Suprapubic skin (tissue), 4 donors: ENCODE data around the gene ZBTB7B. TPM values are rescaled to one million over a fixed set of nuclear protein-coding genes. Genes with fewer than 3 reads are reported as not detected.
A peak's percentile ranks its signal among the peaks of the same experiment; 100 is the strongest.

ENCODE experiments used
- DNase-seq, 2 donors: peaks; one replicate each; pipeline ENCODE4 v3.0.0-alpha.2; 2019; ENCODE audit warnings: low spot score in 2 of 2
- H3K27ac ChIP-seq: fragments of 200-600 bp; sonication (generic); one replicate; pipeline ENCODE4 v1.5.1; 2019
- H3K27me3 ChIP-seq: fragments of 200-600 bp; sonication (generic); one replicate; pipeline ENCODE4 v1.5.1; 2019
- H3K36me3 ChIP-seq: fragments of 200-600 bp; sonication (generic); one replicate; pipeline ENCODE4 v1.5.1; 2019
- H3K4me1 ChIP-seq: fragments of 200-600 bp; sonication (generic); one replicate; pipeline ENCODE4 v1.5.1; 2019
- H3K4me3 ChIP-seq: fragments of 200-600 bp; sonication (generic); one replicate; pipeline ENCODE4 v1.5.1; 2019; ENCODE audit warnings: mild to moderate bottlenecking
- H3K9me3 ChIP-seq: fragments of 200-600 bp; sonication (generic); one replicate; pipeline ENCODE4 v1.5.1; 2019
- EP300 ChIP-seq: sonication (generic); formaldehyde crosslinking; IDR thresholded peaks from one replicate; pipeline ENCODE4 v1.6.1; 2017; ENCODE audit warnings: antibody characterized with exemption
- POLR2A ChIP-seq, 2 donors: fragments of 450-650 bp; IDR thresholded peaks; one replicate each; pipeline ENCODE4 v1.6.1; 2017; ENCODE audit warnings: antibody characterized with exemption in 2 of 2, mild to moderate bottlenecking in 2 of 2, moderate library complexity in 2 of 2
- POLR2AphosphoS5 ChIP-seq, 3 donors: sonication (generic); formaldehyde crosslinking; IDR thresholded peaks; one replicate each; pipeline ENCODE4 v1.6.1; 2017; ENCODE audit warnings: antibody characterized with exemption in 3 of 3
- WGBS: methylation state at CpG from one replicate; pipeline ENCODE4 v1.1.5; 2018; 5-methylcytosine and 5-hydroxymethylcytosine counted together
- total RNA-seq, 4 donors: library from RNA; depleted of rRNA; stranded (reverse); fragments of >200 nt; gene quantifications; one replicate each; pipeline ENCODE4 v1.1.0, GENCODE V29; 2016
- TF ChIP-seq, protein P1 (sequence below), 2 donors: fragments of 200-600 bp in 1 of 2; fragments of 450-650 bp in 1 of 2; sonication (generic) in 1 of 2; IDR thresholded peaks; one replicate each; pipeline ENCODE4 v1.5.1; 2016 to 2019; ENCODE audit warnings: antibody characterized with exemption in 2 of 2, mild to moderate bottlenecking in 1 of 2, moderate library complexity in 1 of 2

Gene ZBTB7B
- total RNA-seq, 4 donors from 2014 or later = 238 to 243 (median 239) TPM

DNA sequence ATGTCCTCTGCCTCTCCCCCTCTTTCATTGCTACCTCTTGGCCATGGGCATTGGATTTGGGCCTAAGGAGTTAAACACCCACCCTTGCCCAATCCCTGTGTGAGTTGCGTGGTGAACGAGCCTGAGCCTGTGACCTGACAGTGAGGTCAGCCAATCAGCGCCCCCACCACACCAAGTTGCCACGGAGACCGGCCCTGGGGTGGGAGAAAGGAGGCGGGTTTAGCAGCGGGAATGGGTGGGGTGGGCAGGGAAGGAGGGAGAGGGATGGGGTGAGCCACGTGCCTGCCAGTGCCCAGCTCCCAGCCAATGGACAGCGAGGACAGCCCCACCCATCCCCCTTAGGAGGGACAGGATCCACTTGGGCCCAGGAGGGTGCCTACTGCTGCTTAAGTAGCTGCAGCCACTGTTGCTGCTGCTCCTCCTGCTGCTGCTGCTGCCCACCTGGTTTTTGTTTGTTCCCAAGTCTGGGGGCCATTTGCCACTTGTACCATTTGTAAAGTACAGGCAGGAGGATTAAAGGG, 9.5 kb downstream of the ZBTB7B start:
- Histone ChIP-seq H3K27ac (peak overlapping the region; percentile 96), H3K4me1 (peaks cover 91% of the 10 kb centered on the region), H3K27me3 (no peaks in the 10 kb centered on the region), H3K36me3 (peaks cover 25% of the 10 kb centered on the region), H3K9me3 (no peaks in the 10 kb centered on the region), H3K4me3 (peak overlapping the region; percentile 97)
- 7% methylated on average over 7 of the region's 9 CpGs for WGBS
- peak; percentile 91 to 93 for DNase-seq
- peak in 1 of 3 donors; percentile 36 for TF ChIP-seq POLR2AphosphoS5 (IDR thresholded peaks at IDR 0.05)
- no peak for TF ChIP-seq POLR2A (IDR thresholded peaks at IDR 0.05)
- TF ChIP-seq, protein P1, sequence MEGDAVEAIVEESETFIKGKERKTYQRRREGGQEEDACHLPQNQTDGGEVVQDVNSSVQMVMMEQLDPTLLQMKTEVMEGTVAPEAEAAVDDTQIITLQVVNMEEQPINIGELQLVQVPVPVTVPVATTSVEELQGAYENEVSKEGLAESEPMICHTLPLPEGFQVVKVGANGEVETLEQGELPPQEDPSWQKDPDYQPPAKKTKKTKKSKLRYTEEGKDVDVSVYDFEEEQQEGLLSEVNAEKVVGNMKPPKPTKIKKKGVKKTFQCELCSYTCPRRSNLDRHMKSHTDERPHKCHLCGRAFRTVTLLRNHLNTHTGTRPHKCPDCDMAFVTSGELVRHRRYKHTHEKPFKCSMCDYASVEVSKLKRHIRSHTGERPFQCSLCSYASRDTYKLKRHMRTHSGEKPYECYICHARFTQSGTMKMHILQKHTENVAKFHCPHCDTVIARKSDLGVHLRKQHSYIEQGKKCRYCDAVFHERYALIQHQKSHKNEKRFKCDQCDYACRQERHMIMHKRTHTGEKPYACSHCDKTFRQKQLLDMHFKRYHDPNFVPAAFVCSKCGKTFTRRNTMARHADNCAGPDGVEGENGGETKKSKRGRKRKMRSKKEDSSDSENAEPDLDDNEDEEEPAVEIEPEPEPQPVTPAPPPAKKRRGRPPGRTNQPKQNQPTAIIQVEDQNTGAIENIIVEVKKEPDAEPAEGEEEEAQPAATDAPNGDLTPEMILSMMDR (IDR thresholded peaks at IDR 0.05) = no peak

GRCh38 chr1:155012776-155013602, 10.4 kb downstream of the ZBTB7B start:
- 44% methylated on average over 2 of the region's 3 CpGs for WGBS
- Histone ChIP-seq H3K27me3 (no peaks in the 10 kb centered on the region), H3K4me3 (peak overlapping the region; percentile 97), H3K4me1 (peaks cover 89% of the 10 kb centered on the region), H3K27ac (peak overlapping the region; percentile 96), H3K9me3 (no peaks in the 10 kb centered on the region), H3K36me3 (peaks cover 25% of the 10 kb centered on the region)
- DNase-seq = no peak
- TF ChIP-seq EP300 = no peak
- TF ChIP-seq POLR2AphosphoS5 (IDR thresholded peaks at IDR 0.05) = no peak
- TF ChIP-seq, protein P1 (IDR thresholded peaks at IDR 0.05) = no peak
- TF ChIP-seq POLR2A (IDR thresholded peaks at IDR 0.05) = no peak

DNA sequence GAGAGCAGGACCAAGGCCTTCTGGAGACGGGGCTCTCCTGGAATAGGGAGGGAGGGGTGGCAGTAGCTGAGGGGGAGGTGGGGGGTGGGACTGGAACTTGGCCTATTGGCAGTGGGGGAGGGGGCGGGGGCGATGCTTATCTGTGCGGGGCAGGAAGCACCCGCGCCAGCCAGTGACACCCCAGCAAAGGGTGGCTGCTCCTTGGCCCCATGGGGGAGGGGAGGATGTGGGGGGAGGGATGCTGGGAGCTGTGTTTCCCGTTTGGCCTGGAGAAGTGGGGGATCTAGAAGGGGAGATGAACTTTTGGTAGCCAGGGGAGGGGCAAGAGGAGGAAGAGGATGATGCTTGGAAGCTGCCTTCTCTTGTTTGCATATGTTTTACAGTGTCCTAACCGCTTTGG, 11.0 kb downstream of the ZBTB7B start:
- peaks cover 25% of the 10 kb centered on the region for H3K36me3 ChIP-seq
- no peaks in the 10 kb centered on the region for H3K27me3 ChIP-seq
- H3K4me1 ChIP-seq = peaks cover 89% of the 10 kb centered on the region
- H3K9me3 ChIP-seq = no peaks in the 10 kb centered on the region
- DNase-seq = no peak
- TF ChIP-seq POLR2AphosphoS5 (IDR thresholded peaks at IDR 0.05) = no peak
- TF ChIP-seq POLR2A (IDR thresholded peaks at IDR 0.05) = no peak
- TF ChIP-seq, protein P1 (IDR thresholded peaks at IDR 0.05) = no peak
- TF ChIP-seq EP300 = no peak
- WGBS = 36% methylated on average over 3 of the region's 8 CpGs
- H3K27ac ChIP-seq = peak overlapping the region; percentile 96
- peak overlapping the region; percentile 97 for H3K4me3 ChIP-seq

DNA sequence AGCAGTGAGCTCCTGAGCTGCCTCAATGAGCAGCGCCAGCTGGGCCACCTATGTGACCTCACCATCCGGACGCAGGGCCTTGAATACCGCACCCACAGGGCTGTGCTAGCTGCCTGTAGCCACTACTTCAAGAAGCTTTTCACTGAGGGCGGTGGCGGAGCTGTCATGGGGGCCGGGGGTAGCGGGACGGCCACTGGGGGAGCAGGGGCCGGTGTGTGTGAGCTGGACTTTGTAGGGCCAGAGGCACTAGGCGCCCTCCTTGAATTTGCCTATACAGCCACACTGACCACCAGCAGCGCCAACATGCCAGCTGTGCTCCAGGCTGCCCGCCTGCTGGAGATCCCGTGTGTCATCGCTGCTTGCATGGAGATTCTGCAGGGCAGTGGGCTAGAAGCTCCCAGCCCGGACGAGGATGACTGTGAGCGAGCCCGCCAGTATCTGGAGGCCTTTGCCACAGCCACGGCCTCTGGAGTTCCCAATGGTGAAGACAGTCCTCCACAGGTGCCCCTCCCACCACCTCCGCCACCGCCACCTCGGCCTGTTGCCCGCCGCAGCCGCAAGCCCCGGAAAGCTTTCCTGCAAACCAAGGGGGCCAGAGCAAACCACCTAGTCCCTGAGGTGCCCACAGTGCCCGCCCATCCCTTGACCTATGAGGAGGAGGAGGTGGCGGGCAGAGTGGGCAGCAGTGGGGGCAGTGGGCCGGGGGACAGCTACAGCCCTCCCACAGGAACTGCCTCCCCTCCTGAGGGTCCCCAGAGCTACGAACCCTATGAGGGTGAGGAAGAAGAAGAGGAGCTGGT, 12.3 kb downstream of the ZBTB7B start:
- no peak for TF ChIP-seq POLR2AphosphoS5 (IDR thresholded peaks at IDR 0.05)
- TF ChIP-seq, protein P1 (IDR thresholded peaks at IDR 0.05) = no peak
- TF ChIP-seq POLR2A (IDR thresholded peaks at IDR 0.05) = no peak
- TF ChIP-seq EP300 = no peak
- H3K36me3 ChIP-seq = peaks cover 25% of the 10 kb centered on the region
- peak overlapping the region; percentile 96 for H3K27ac ChIP-seq
- WGBS = 84% methylated on average over 12 of the region's 31 CpGs
- no peaks in the 10 kb centered on the region for H3K9me3 ChIP-seq
- no peak for DNase-seq
- H3K4me3 ChIP-seq = no peak overlapping the region
- no peaks in the 10 kb centered on the region for H3K27me3 ChIP-seq
- peaks cover 97% of the 10 kb centered on the region for H3K4me1 ChIP-seq
